GM12872 (cell line): Measurements from ENCODE around the gene BCAS3.

Experiments
- TF ChIP-seq, protein P1 (sequence below): IDR thresholded peaks from 3 replicates; pipeline ENCODE4 v1.5.1; 2011; ENCODE audit warnings: low read depth, mild to moderate bottlenecking, low read length, moderate library complexity; ENCODE audit not compliant: insufficient read depth

BCAS3 gene

DNA sequence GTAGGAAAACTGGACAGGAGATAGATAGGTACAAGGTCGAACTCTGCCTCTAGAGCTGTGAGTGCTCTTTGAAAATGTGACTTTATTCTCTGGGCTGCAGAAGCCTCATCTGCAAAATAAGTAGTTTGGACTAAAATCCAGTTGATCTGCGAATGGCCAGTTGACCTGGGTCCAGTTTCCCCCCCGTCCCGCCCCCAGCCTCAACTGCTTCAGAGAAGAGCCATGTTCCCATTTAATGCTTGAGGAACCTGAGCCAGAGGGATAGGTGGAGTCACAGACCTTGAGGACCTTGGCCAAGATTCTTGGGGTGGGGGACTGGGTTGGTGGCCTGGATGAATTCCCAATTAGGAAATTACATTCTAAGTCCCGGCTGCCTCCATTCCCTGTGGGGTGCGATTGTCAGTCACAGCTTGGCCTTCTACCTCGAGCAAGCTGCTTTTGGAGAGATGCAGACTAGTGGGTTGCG is 736.0 kb downstream of the BCAS3 start:
- TF ChIP-seq, protein P1, sequence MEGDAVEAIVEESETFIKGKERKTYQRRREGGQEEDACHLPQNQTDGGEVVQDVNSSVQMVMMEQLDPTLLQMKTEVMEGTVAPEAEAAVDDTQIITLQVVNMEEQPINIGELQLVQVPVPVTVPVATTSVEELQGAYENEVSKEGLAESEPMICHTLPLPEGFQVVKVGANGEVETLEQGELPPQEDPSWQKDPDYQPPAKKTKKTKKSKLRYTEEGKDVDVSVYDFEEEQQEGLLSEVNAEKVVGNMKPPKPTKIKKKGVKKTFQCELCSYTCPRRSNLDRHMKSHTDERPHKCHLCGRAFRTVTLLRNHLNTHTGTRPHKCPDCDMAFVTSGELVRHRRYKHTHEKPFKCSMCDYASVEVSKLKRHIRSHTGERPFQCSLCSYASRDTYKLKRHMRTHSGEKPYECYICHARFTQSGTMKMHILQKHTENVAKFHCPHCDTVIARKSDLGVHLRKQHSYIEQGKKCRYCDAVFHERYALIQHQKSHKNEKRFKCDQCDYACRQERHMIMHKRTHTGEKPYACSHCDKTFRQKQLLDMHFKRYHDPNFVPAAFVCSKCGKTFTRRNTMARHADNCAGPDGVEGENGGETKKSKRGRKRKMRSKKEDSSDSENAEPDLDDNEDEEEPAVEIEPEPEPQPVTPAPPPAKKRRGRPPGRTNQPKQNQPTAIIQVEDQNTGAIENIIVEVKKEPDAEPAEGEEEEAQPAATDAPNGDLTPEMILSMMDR, result no peak

DNA sequence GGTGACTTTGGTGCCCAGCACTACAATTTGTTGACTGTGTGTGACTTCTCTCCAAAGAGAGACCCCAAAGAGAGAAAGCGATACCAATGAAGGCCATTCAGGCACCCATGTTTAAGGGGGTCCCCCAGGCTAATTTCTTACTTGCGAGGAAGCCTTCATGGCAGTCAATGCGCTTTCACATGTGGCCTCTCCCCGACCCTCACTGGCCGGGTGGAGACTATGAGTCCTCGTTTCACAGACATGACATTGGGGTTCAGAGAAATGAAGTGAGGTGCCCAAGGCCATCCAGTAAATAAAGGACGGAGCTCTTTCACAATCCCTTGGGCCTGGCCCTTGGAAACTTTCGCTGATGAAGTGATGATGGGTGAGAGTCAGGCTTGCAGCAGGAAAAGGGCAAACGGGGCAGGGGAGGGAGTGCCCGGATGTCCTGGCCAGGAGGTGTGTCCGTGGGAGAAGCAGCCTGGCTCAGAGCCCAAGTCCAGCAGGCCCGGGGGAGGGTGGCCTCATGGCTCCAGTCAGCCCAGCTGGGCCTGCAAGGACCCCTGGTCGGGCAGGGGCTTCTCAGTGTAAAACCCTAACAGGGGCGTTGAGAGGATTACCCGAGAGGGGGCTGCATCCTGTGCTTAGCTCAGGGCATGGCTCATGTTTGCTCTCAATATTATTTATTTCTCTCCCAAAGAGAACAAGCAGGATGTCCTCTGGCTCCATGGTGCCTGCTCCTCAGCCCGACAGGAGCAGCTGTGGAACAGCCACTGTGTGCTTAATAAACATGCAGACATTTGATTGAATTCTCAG is 736.7 kb downstream of the BCAS3 start:
- TF ChIP-seq, protein P1, result no peak

DNA sequence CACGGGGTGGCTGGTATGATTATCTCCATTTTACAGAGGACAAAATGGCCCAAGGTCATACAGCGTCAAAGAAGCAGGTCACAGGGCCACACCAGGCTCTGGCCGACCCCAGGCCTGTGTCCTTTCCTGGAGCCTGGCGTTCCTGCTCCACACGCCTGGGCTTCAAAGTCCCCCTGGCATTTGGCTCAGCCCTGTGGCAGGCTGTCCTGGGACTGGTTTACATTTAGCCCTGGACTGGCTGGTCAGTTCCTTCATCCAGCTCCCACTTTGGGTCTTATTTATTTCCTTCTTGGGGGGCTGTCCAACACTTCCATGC is 737.2 kb downstream of the BCAS3 start:
- TF ChIP-seq, protein P1, result no peak

DNA sequence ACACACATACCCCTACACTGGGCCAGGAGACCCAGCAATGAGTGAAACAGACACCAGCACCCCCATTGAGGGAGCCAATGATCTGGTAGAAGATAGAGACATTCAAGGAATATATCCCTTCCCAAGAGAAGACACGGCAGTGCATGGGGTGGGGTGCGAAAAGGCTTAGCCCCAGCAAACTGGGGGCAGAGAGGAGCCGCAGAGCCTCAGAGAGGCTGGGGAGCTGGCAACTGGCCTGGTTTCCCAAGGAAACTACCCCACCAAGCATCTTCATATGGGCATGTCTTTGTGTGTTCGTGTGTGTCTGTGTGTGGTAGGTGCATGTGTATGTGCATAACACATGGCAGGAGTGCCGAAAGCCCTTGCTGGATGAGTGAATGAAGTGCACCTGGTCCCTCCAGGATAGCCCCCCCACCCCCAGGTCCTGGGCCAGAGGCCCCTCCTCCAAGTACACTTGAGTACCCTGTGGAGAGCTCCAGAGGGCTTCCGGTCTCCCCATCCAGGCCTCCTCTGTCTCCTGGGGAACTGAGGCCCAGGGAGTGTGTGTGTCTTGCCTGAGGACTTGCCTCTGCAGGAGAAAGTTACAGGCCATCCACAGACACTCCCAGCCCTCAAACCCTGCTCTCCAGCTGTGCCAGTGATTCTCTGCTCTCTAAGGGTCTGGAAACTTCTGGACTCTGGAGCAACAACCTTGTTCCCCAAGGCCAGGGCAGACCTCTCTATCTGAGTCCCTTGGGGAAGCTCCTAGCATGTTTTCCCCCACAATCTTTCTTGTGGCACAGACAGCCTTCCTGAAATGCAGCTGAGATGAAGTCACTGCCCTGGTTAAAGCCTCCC is 737.9 kb downstream of the BCAS3 start:
- TF ChIP-seq, protein P1, result no peak

DNA sequence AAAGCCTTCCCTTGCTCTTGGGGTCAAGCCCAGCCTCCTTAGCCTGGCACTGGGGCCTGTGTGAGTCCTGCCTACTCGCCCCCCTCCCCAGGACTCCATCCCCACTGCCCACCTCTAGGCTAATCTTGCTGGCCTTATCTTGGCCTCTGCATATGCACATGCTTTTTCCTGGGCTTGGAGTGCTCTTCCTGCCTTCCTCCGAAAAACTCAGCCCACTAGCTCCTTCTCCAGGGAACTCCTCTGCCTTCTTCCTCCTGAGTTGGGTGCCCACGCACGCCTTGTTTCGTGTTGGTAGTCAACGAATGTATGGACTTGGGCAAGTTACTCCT is 738.5 kb downstream of the BCAS3 start:
- TF ChIP-seq, protein P1, result no peak

DNA sequence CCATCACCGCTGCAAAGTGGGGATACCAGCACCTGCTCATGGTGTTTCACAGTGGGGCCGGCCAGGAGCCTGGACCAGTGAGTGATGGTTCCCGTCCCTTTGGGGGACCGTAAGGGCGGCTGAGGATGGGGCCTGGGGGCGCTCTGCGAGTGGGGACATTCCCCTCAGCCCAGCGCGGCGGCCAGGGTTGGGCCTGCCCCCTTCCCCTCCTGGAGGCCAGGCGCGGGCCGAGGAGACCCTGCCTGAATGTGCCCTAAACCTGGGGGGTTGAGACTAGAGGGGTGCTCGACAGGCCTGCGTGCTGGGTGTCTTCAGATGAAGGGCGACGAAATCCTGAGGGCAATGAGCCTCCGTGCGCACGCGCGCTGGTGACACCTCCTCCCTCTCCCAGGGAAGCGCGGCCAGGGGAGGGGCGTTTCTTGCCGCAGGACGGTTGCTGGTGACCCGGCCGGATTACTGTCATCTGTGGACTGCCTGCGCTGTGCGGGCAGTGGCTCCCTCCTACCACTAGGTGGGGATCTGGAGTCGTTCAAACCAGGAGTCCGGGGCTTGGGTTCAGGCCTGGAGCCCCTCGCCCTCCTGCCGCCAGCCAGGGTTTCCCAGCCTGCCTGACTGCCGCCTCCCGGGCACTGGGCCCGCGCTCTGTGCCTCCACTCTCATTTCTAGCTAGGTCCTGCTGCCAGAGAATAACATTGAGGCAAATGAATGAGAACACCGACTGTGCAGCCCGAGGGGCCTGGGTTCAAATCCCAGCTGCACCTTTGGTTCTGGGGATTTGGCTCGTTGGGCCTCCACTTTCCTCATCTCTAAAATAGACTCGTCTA is 739.1 kb downstream of the BCAS3 start:
- TF ChIP-seq, protein P1, result peak; percentile 93

DNA sequence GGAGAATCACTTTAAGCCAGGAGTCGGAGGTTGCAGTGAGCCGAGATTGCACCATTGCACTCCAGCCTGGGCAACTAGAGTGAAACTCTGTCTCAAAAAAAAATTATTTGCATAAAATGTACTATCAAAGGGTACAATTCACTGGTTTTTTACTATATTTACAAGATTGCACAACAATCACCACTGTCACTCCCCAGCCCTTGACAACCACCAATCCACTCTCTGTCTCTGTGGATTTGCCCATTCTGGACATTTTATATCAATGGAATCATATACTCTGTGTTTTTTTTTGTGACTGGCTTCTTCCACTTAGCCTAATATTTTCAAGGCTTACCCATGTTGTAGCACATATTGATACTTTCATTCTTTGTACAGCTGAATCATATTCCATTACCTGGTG is 740.8 kb downstream of the BCAS3 start:
- TF ChIP-seq, protein P1, result no peak
